HL-60 (cell line): Measurements from ENCODE around the gene HUS1B.
A peak's percentile ranks its signal among the peaks of the same experiment; 100 is the strongest.

ENCODE experiments used
- DNase-seq, 2 experiments: peaks; one replicate each; pipeline ENCODE4 v3.0.0-alpha.2; 2010 to 2020; ENCODE audit warnings: low read depth in 1 of 2, low spot score in 1 of 2
- H3K27ac ChIP-seq: fragments of 250-450 bp; sonication (Bioruptor Pico); replicated peaks from 2 replicates; pipeline ENCODE4 v1.5.1; 2020; ENCODE audit warnings: mild to moderate bottlenecking, moderate library complexity
- H3K27me3 ChIP-seq: fragments of 250-450 bp; sonication (Bioruptor Pico); 2 replicates; pipeline ENCODE4 v1.5.1; 2021; ENCODE audit warnings: mild to moderate bottlenecking, moderate library complexity; ENCODE audit not compliant: insufficient read depth, poor library complexity, severe bottlenecking
- H3K4me3 ChIP-seq: replicated peaks from 2 replicates; pipeline ENCODE4 v1.5.1; 2011; ENCODE audit warnings: mild to moderate bottlenecking, control low read depth, low read length; ENCODE audit not compliant: insufficient read depth
- GABPA ChIP-seq: IDR thresholded peaks from 2 replicates; pipeline ENCODE4 v1.6.1; 2012; ENCODE audit warnings: low read depth
- POLR2AphosphoS5 ChIP-seq: IDR thresholded peaks from 2 replicates; pipeline ENCODE4 v1.6.1; 2012; ENCODE audit warnings: low read depth
- REST ChIP-seq: IDR thresholded peaks from 2 replicates; pipeline ENCODE4 v1.6.1; 2012; ENCODE audit warnings: low read depth; ENCODE audit not compliant: insufficient replicate concordance
- SPI1 ChIP-seq: IDR thresholded peaks from 2 replicates; pipeline ENCODE4 v1.6.1; 2012; ENCODE audit warnings: low read depth, mild to moderate bottlenecking, borderline replicate concordance
- TF ChIP-seq, protein P1 (sequence below): IDR thresholded peaks from one replicate; pipeline ENCODE4 v1.5.1; 2011; ENCODE audit warnings: low read length, control low read depth, inconsistent platforms; ENCODE audit not compliant: insufficient read depth

Gene HUS1B

DNA sequence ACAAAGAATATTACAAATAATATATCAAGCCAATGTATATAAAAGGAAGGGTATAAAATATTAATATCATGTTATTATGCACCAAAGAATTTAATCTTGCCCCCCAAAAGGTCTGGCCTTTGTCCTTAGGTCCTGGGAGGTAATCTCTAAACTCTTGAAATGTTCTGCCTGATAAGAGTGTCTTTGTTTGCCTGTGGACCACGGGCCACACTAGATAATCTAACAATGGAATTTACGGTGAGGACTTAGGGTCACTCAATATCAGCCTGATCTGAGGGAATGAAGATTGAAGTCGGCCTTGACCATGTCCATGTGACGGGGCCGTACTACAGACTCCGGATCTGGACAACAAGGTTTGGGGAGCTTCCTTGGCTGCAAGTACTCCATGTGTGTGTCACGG lies 42.9 kb downstream of the HUS1B start:
- TF ChIP-seq REST, result no peak
- no peaks in the 10 kb centered on the region for H3K27me3 ChIP-seq
- no peak for DNase-seq
- H3K4me3 ChIP-seq, result no peak overlapping the region
- H3K27ac ChIP-seq, result no peak overlapping the region

DNA sequence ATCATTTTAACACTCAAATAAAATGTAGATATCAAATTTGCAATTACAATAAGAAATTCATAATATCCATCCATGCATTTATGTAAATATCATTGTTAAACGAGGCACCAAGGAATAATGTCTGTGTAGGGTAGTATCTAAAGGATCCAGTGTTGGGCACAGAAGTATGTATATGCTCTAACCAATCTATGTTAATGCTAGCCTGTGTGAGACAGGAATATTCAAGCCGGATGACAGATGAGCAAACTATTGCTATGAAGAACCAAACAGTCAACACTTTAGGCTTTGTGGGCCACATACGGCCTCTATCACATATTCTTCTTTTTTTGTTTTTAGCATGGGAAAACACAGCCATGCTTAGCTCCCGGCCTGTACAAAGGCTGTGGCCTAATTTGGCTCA lies 45.0 kb downstream of the HUS1B start:
- H3K4me3 ChIP-seq, result no peak overlapping the region
- TF ChIP-seq SPI1, result no peak
- TF ChIP-seq GABPA, result no peak
- TF ChIP-seq, protein P1, sequence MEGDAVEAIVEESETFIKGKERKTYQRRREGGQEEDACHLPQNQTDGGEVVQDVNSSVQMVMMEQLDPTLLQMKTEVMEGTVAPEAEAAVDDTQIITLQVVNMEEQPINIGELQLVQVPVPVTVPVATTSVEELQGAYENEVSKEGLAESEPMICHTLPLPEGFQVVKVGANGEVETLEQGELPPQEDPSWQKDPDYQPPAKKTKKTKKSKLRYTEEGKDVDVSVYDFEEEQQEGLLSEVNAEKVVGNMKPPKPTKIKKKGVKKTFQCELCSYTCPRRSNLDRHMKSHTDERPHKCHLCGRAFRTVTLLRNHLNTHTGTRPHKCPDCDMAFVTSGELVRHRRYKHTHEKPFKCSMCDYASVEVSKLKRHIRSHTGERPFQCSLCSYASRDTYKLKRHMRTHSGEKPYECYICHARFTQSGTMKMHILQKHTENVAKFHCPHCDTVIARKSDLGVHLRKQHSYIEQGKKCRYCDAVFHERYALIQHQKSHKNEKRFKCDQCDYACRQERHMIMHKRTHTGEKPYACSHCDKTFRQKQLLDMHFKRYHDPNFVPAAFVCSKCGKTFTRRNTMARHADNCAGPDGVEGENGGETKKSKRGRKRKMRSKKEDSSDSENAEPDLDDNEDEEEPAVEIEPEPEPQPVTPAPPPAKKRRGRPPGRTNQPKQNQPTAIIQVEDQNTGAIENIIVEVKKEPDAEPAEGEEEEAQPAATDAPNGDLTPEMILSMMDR, result no peak
- TF ChIP-seq POLR2AphosphoS5, result no peak
- no peak for DNase-seq
- H3K27me3 ChIP-seq, result no peaks in the 10 kb centered on the region
- H3K27ac ChIP-seq, result peak overlapping the region; percentile 45; the same call in 1 of the 2 replicates

DNA sequence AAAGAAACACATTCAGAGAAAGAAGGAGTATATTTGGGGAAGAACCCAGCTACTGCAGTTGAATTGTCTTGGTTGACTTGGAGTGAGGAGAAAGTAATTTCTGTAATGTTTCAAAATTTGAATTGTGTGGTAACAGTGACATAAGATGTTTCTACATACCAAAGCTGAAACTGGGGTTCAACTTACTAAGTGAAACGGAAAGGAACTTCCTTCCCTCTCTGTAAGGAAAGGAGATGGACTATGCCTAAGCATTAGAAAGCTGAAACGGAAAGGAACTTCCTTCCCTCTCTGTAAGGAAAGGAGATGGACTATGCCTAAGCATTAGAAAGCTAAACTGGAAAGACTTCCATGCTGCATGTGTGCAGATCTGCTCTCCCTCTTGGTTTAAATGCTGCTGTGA lies 46.0 kb downstream of the HUS1B start:
- TF ChIP-seq, protein P1, result no peak
- peak; percentile 36; the same call in 1 of the 2 replicates for TF ChIP-seq SPI1
- H3K27ac ChIP-seq, result peak overlapping the region; percentile 45
- no peak overlapping the region for H3K4me3 ChIP-seq
- no peaks in the 10 kb centered on the region for H3K27me3 ChIP-seq
- DNase-seq, result peak; percentile 36 to 50

DNA sequence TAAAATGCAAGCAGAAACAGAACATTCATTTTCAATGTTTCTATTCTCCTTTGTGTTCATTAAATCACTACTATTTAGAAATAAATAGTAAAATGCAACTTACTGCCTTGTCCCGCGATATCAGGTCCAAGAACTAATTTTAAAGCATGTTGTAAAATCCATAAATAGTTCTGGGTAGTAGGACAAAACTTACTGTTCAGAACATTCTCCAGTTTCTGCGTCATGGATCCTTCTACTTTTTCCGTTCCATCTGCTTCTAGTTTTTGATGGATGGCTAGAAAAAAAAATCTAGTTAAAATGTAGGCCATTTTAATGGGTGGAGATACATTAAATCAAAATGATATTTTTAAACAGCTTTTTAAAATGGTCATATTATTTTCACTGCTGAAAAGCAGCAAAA lies 47.0 kb downstream of the HUS1B start:
- H3K4me3 ChIP-seq, result no peak overlapping the region
- H3K27ac ChIP-seq, result peak overlapping the region; percentile 45; the same call in 1 of the 2 replicates
- TF ChIP-seq GABPA (no peak), REST (no peak), POLR2AphosphoS5 (no peak), SPI1 (no peak)
- TF ChIP-seq, protein P1, result no peak
- no peak for DNase-seq
- no peaks in the 10 kb centered on the region for H3K27me3 ChIP-seq
